Nephron (organoid): ENCODE measurements around the gene ZFYVE28.

Experiments used
- H3K27ac Mint-ChIP-seq, 3 experiments: 2 replicates each; pipeline ENCODE4 v1.8.0; 2020; ENCODE audit warnings: mixed read lengths in 3 of 3, mild to moderate bottlenecking in 2 of 3, moderate library complexity in 1 of 3
- H3K27me3 Mint-ChIP-seq: 2 replicates; pipeline ENCODE4 v1.8.0; 2021; ENCODE audit warnings: low read depth, mild to moderate bottlenecking, moderate library complexity, mixed read lengths
- H3K36me3 Mint-ChIP-seq: 2 replicates; pipeline ENCODE4 v1.8.0; 2020; ENCODE audit warnings: low read depth, mixed read lengths
- H3K4me1 Mint-ChIP-seq: 2 replicates; pipeline ENCODE4 v1.8.0; 2020; ENCODE audit warnings: mixed read lengths
- H3K4me3 Mint-ChIP-seq, 3 experiments: 2 replicates each; pipeline ENCODE4 v1.8.0; 2020; ENCODE audit warnings: mild to moderate bottlenecking in 3 of 3, mixed read lengths in 3 of 3, moderate library complexity in 2 of 3
- H3K9me3 Mint-ChIP-seq: 2 replicates; pipeline ENCODE4 v1.8.0; 2020; ENCODE audit warnings: mixed read lengths
- TF ChIP-seq, protein P1 (sequence below), 3 experiments: fragments of 200-600 bp; sonication (generic); IDR thresholded peaks; one replicate each; pipeline ENCODE4 v1.5.0; 2021; ENCODE audit warnings: antibody characterized with exemption in 3 of 3; ENCODE audit not compliant: unreplicated experiment in 3 of 3

Gene ZFYVE28

GRCh38 chr4:2306773-2307410 lies 111.6 kb downstream of the ZFYVE28 start:
- TF ChIP-seq, protein P1, sequence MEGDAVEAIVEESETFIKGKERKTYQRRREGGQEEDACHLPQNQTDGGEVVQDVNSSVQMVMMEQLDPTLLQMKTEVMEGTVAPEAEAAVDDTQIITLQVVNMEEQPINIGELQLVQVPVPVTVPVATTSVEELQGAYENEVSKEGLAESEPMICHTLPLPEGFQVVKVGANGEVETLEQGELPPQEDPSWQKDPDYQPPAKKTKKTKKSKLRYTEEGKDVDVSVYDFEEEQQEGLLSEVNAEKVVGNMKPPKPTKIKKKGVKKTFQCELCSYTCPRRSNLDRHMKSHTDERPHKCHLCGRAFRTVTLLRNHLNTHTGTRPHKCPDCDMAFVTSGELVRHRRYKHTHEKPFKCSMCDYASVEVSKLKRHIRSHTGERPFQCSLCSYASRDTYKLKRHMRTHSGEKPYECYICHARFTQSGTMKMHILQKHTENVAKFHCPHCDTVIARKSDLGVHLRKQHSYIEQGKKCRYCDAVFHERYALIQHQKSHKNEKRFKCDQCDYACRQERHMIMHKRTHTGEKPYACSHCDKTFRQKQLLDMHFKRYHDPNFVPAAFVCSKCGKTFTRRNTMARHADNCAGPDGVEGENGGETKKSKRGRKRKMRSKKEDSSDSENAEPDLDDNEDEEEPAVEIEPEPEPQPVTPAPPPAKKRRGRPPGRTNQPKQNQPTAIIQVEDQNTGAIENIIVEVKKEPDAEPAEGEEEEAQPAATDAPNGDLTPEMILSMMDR (IDR thresholded peaks at IDR 0.05; ENCODE audit: unreplicated experiment in 3 of 3) = no peak
- no peak overlapping the region for H3K4me3 Mint-ChIP-seq
- H3K36me3 Mint-ChIP-seq = peaks cover 4% of the 10 kb centered on the region
- peaks cover 27% of the 10 kb centered on the region for H3K9me3 Mint-ChIP-seq
- H3K27me3 Mint-ChIP-seq = peaks cover 6% of the 10 kb centered on the region
- no peaks in the 10 kb centered on the region for H3K4me1 Mint-ChIP-seq
- no peak overlapping the region for H3K27ac Mint-ChIP-seq

GRCh38 chr4:2305766-2306501 lies 112.5 kb downstream of the ZFYVE28 start:
- Mint-ChIP-seq H3K36me3 (peaks cover 4% of the 10 kb centered on the region), H3K4me3 (no peak overlapping the region), H3K27me3 (peaks cover 6% of the 10 kb centered on the region)

GRCh38 chr4:2304877-2305561 lies 113.4 kb downstream of the ZFYVE28 start:
- H3K36me3 Mint-ChIP-seq = peaks cover 4% of the 10 kb centered on the region
- peaks cover 3% of the 10 kb centered on the region for H3K4me1 Mint-ChIP-seq
- TF ChIP-seq, protein P1 (IDR thresholded peaks at IDR 0.05; ENCODE audit: unreplicated experiment in 3 of 3) = no peak
- H3K27ac Mint-ChIP-seq = no peak overlapping the region
- H3K4me3 Mint-ChIP-seq = no peak overlapping the region
- peaks cover 26% of the 10 kb centered on the region for H3K9me3 Mint-ChIP-seq
- peaks cover 1% of the 10 kb centered on the region for H3K27me3 Mint-ChIP-seq

More at GRCh38 chr4:2305766-2306501, 112.5 kb downstream of the ZFYVE28 start:
- peaks cover 31% of the 10 kb centered on the region for H3K9me3 Mint-ChIP-seq
- no peak overlapping the region for H3K27ac Mint-ChIP-seq
- TF ChIP-seq, protein P1 (IDR thresholded peaks at IDR 0.05; ENCODE audit: unreplicated experiment in 3 of 3) = no peak
- H3K4me1 Mint-ChIP-seq = no peaks in the 10 kb centered on the region

DNA sequence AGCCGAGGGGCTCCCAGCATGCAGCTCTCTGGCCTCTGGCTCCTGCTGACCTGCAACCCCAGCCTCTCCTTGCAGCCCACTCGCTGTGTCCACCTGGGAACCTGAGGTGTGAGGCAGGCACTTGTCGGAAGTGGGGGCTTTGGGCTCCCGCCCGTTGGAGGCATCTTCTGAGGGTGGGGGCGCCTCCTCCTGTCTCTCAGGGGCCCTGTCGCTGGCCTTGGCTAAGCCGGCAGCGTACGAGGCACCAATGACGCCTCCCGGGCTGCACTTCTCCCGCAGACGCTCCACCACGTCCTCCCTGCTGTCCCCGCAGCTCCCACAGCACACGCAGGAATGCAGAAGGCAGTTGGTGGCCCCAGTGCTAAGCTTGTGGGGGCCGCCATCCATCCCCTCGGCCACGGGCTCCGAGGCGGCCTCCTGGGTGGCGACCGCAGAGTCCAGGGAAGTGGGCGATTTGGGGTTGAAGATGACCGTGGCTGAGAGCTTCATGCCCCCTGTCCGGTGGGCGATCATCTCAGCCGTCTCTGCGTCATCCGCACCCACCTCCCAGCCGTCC lies 114.0 kb downstream of the ZFYVE28 start:
- Mint-ChIP-seq H3K4me1 (peaks cover 5% of the 10 kb centered on the region), H3K27ac (no peak overlapping the region), H3K27me3 (no peaks in the 10 kb centered on the region), H3K4me3 (no peak overlapping the region), H3K36me3 (peaks cover 4% of the 10 kb centered on the region), H3K9me3 (peaks cover 23% of the 10 kb centered on the region)
- TF ChIP-seq, protein P1 (IDR thresholded peaks at IDR 0.05; ENCODE audit: unreplicated experiment in 3 of 3) = no peak

GRCh38 chr4:2303686-2304320 lies 114.6 kb downstream of the ZFYVE28 start:
- Mint-ChIP-seq H3K27ac (no peak overlapping the region), H3K4me1 (peaks cover 9% of the 10 kb centered on the region), H3K27me3 (no peaks in the 10 kb centered on the region), H3K9me3 (peaks cover 19% of the 10 kb centered on the region), H3K4me3 (no peak overlapping the region), H3K36me3 (peaks cover 4% of the 10 kb centered on the region)
- TF ChIP-seq, protein P1 (IDR thresholded peaks at IDR 0.05; ENCODE audit: unreplicated experiment in 3 of 3) = no peak
